NT2/D1 (cell line): ENCODE measurements around the gene DDX11.

ENCODE experiments used
- YY1 ChIP-seq: IDR thresholded peaks from 2 replicates; pipeline ENCODE4 v1.6.1; 2011; ENCODE audit not compliant: insufficient read length, insufficient read depth
- ZNF274 ChIP-seq: IDR thresholded peaks from 2 replicates; pipeline ENCODE4 v1.6.1; 2011; ENCODE audit warnings: mild to moderate bottlenecking, low read depth, low read length

DNA sequence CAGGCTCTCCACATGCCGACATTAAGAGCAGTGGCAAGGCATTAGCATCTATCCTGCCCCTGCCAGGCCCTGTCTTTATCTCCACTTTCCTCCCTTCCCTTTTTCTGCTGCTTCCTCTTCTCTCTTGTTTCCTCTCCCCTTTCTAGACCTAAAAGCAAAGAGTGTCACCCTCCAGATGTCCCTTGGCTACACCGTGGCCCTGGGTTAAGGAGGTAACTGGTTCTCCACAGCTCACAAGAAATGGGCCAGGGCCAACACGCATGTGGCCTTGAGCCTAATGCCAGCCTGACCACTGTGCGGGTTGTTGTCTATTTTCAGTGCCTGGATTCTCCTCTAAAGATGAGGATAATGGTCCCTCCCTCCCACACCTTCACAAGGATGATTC, 41.7 kb upstream of the DDX11 start:
- no peak for TF ChIP-seq YY1
- no peak for TF ChIP-seq ZNF274
